Subcutaneous abdominal adipose tissue (tissue), 5 donors: Measurements from ENCODE around the gene METTL8.
"Not testable (repeated sequence)": the region's sequence is repeated elsewhere in the genome, so short reads cannot be mapped to it uniquely, and the experiment has no call there.

ENCODE experiments used
- H3K27ac ChIP-seq: one replicate; pipeline ENCODE4 v1.7.0; 2013; ENCODE audit warnings: low read depth, mild to moderate bottlenecking, inconsistent platforms, low read length, moderate library complexity
- H3K27me3 ChIP-seq, 5 donors: one replicate each; pipeline ENCODE4 v1.7.0; 2013; ENCODE audit warnings: low read length in 5 of 5, inconsistent platforms in 1 of 5; ENCODE audit not compliant: control insufficient read depth in 5 of 5, insufficient read depth in 4 of 5
- H3K36me3 ChIP-seq, 5 donors: one replicate each; pipeline ENCODE4 v1.7.0; 2013; ENCODE audit warnings: low read length in 5 of 5; ENCODE audit not compliant: control insufficient read depth in 5 of 5, insufficient read depth in 5 of 5
- H3K4me1 ChIP-seq, 5 donors: one replicate each; pipeline ENCODE4 v1.7.0; 2013; ENCODE audit warnings: low read length in 5 of 5, mild to moderate bottlenecking in 3 of 5, moderate library complexity in 1 of 5; ENCODE audit not compliant: control insufficient read depth in 5 of 5, insufficient read depth in 5 of 5
- H3K4me3 ChIP-seq, 5 donors: one replicate each; pipeline ENCODE4 v1.7.0; 2013; ENCODE audit warnings: low read length in 5 of 5, low read depth in 1 of 5
- H3K9ac ChIP-seq, 5 donors: one replicate each; pipeline ENCODE4 v1.7.0; 2013; ENCODE audit warnings: low read length in 5 of 5, mild to moderate bottlenecking in 4 of 5, moderate library complexity in 3 of 5
- H3K9me3 ChIP-seq, 5 donors: one replicate each; pipeline ENCODE4 v1.7.0; 2013; ENCODE audit warnings: low read length in 5 of 5; ENCODE audit not compliant: control insufficient read depth in 5 of 5
- donor health status: healthy.
- donor health status: healthy.
- donor health status: healthy.
- donor health status: healthy.
- donor health status: healthy.

METTL8 gene

GRCh38 chr2:171389325-171389724 lies 44.5 kb downstream of the METTL8 start:
- H3K4me3 ChIP-seq = no peak overlapping the region
- H3K9ac ChIP-seq = no peak overlapping the region
- H3K36me3 ChIP-seq = no peaks in the 10 kb centered on the region
- H3K9me3 ChIP-seq = no peaks in the 10 kb centered on the region
- no peaks in the 10 kb centered on the region for H3K27me3 ChIP-seq
- peaks cover 0 to 10% (median 5%) of the 10 kb centered on the region in 5 donors for H3K4me1 ChIP-seq
- no peak overlapping the region for H3K27ac ChIP-seq

- Histone ChIP-seq H3K4me1 (peaks cover 0 to 10% (median 5%) of the 10 kb centered on the region in 5 donors), H3K9ac (no peak overlapping the region), H3K9me3 (no peaks in the 10 kb centered on the region), H3K27ac (no peak overlapping the region), H3K27me3 (no peaks in the 10 kb centered on the region), H3K4me3 (no peak overlapping the region), H3K36me3 (no peaks in the 10 kb centered on the region)
Observed at GRCh38 chr2:171387052-171387451, 46.7 kb downstream of the METTL8 start.

GRCh38 chr2:171386627-171387026 lies 47.2 kb downstream of the METTL8 start:
- Histone ChIP-seq H3K36me3 (no peaks in the 10 kb centered on the region), H3K27me3 (no peaks in the 10 kb centered on the region), H3K9ac (no peak overlapping the region), H3K9me3 (peaks cover 0 to under 1% (median 0%) of the 10 kb centered on the region in 5 donors), H3K4me3 (no peak overlapping the region), H3K4me1 (peaks cover 0 to 10% (median 5%) of the 10 kb centered on the region in 5 donors), H3K27ac (no peak overlapping the region)

GRCh38 chr2:171383134-171383533 lies 50.7 kb downstream of the METTL8 start:
- no peak overlapping the region for H3K9ac ChIP-seq
- no peak overlapping the region for H3K27ac ChIP-seq
- H3K9me3 ChIP-seq = peaks cover 0 to 4% (median 2%) of the 10 kb centered on the region in 5 donors
- H3K36me3 ChIP-seq = no peaks in the 10 kb centered on the region
- H3K4me3 ChIP-seq = no peak overlapping the region
- H3K4me1 ChIP-seq = peaks cover 0 to 2% (median under 1%) of the 10 kb centered on the region in 5 donors
- no peaks in the 10 kb centered on the region for H3K27me3 ChIP-seq

GRCh38 chr2:171382175-171382574 lies 51.6 kb downstream of the METTL8 start:
- H3K4me1 ChIP-seq, H3K27ac ChIP-seq: not testable (repeated sequence)

GRCh38 chr2:171377852-171378251 lies 55.9 kb downstream of the METTL8 start:
- H3K4me1 ChIP-seq, H3K27me3 ChIP-seq, H3K9me3 ChIP-seq, H3K27ac ChIP-seq, H3K4me3 ChIP-seq, H3K36me3 ChIP-seq, H3K9ac ChIP-seq: not testable (repeated sequence)

More at GRCh38 chr2:171382175-171382574, 51.6 kb downstream of the METTL8 start:
- H3K27me3 ChIP-seq, H3K9me3 ChIP-seq, H3K4me3 ChIP-seq, H3K36me3 ChIP-seq, H3K9ac ChIP-seq: not testable (repeated sequence)

- Histone ChIP-seq H3K9ac (no peak overlapping the region), H3K4me3 (no peak overlapping the region), H3K27me3 (no peaks in the 10 kb centered on the region), H3K36me3 (no peaks in the 10 kb centered on the region), H3K9me3 (peaks cover 0 to 6% (median 2%) of the 10 kb centered on the region in 5 donors), H3K27ac (no peak overlapping the region), H3K4me1 (no peaks in the 10 kb centered on the region)
Observed at GRCh38 chr2:171367692-171368091, 66.1 kb downstream of the METTL8 start.

GRCh38 chr2:171365778-171366177 lies 68.0 kb downstream of the METTL8 start:
- Histone ChIP-seq H3K9me3 (peaks cover 0 to 6% (median 2%) of the 10 kb centered on the region in 5 donors), H3K36me3 (no peaks in the 10 kb centered on the region), H3K4me1 (no peaks in the 10 kb centered on the region), H3K4me3 (no peak overlapping the region), H3K27ac (no peak overlapping the region), H3K9ac (no peak overlapping the region), H3K27me3 (no peaks in the 10 kb centered on the region)

GRCh38 chr2:171365232-171365631 lies 68.6 kb downstream of the METTL8 start:
- Histone ChIP-seq H3K9ac (no peak overlapping the region), H3K9me3 (peaks cover 0 to 6% (median 2%) of the 10 kb centered on the region in 5 donors), H3K36me3 (no peaks in the 10 kb centered on the region), H3K4me1 (peaks cover 0 to 2% (median under 1%) of the 10 kb centered on the region in 5 donors), H3K27me3 (no peaks in the 10 kb centered on the region), H3K4me3 (no peak overlapping the region), H3K27ac (no peak overlapping the region)

- Histone ChIP-seq H3K27ac (no peak overlapping the region), H3K9ac (no peak overlapping the region), H3K4me1 (peaks cover 0 to 5% (median 3%) of the 10 kb centered on the region in 5 donors), H3K27me3 (no peaks in the 10 kb centered on the region), H3K36me3 (peaks cover 0 to 3% (median 0%) of the 10 kb centered on the region in 5 donors), H3K9me3 (peaks cover 0 to 6% (median 2%) of the 10 kb centered on the region in 5 donors), H3K4me3 (no peak overlapping the region)
Observed at GRCh38 chr2:171362396-171362795, 71.4 kb downstream of the METTL8 start.

- no peak overlapping the region for H3K4me3 ChIP-seq
- H3K36me3 ChIP-seq = peaks cover 0 to 3% (median 0%) of the 10 kb centered on the region in 5 donors
- peaks cover 0 to 5% (median 3%) of the 10 kb centered on the region in 5 donors for H3K4me1 ChIP-seq
- no peaks in the 10 kb centered on the region for H3K27me3 ChIP-seq
- no peak overlapping the region for H3K27ac ChIP-seq
- H3K9me3 ChIP-seq = peaks cover 0 to 2% (median 0%) of the 10 kb centered on the region in 5 donors
- no peak overlapping the region for H3K9ac ChIP-seq
Observed at GRCh38 chr2:171360905-171361304, 72.9 kb downstream of the METTL8 start.
